ENCODE measurements around the gene OOSP3. TPM values are rescaled to one million over a fixed set of nuclear protein-coding genes. Genes with fewer than 3 reads are reported as not detected.
"Not testable (repeated sequence)": the region's sequence is repeated elsewhere in the genome, so short reads cannot be mapped to it uniquely, and the experiment has no call there.

The OOSP3 gene
- total RNA-seq, 1 experiment from 2014 or later: not detected

DNA sequence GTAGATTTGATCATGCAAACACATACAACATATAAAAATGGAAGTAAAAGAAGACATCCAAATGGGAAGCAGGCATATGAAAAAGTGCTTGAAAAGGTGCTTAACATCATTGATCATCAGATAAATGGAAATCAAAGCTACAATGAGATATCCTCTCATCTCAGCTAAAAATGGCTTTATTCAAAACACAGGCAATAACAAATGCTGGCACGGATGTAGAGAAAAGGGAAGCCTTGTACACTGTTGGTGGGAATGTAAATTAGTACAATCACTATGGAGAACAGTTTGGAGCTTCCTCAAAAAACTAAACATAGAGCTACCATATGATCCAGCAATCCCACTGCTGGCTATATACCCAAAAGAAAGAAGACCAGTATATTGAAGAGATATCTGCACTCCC lies 11.7 kb upstream of the OOSP3 start:
- in situ Hi-C loops (cut with HindIII; ENCODE audit: low pct_unique_long_range_greater_than_20kb, low sequenced_read_pairs): no loop called here
- no peak for DNase-seq (ENCODE audit: low read depth)

GRCh38 chr11:59867946-59868345 lies 10.6 kb upstream of the OOSP3 start:
- in situ Hi-C loops (cut with HindIII; ENCODE audit: low pct_unique_long_range_greater_than_20kb, low sequenced_read_pairs): no loop called here

DNA sequence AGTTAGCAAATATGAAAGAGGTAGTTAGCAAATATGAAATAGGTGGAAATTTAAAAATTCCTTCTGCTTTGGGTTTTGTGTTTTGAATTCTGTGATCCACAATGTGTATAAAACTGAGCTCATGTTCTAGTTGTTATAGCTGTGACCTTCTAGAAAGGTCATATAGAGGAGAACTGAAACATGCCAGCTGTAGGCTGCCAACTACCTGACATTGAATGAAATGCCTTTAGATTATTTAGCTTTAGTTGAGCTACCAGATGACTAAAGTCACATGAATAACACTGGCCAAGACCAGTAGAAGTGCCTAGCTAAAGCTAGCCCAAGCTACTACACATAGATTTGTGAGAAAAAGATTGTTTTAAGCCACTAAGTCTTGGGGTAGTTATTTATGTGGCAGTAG lies 6.5 kb upstream of the OOSP3 start:
- in situ Hi-C loops (cut with HindIII; ENCODE audit: low pct_unique_long_range_greater_than_20kb, low sequenced_read_pairs): no loop called here
- no peak for DNase-seq (ENCODE audit: low read depth)

More at GRCh38 chr11:59867946-59868345, 10.6 kb upstream of the OOSP3 start:
- no peak for DNase-seq (ENCODE audit: low read depth)

DNA sequence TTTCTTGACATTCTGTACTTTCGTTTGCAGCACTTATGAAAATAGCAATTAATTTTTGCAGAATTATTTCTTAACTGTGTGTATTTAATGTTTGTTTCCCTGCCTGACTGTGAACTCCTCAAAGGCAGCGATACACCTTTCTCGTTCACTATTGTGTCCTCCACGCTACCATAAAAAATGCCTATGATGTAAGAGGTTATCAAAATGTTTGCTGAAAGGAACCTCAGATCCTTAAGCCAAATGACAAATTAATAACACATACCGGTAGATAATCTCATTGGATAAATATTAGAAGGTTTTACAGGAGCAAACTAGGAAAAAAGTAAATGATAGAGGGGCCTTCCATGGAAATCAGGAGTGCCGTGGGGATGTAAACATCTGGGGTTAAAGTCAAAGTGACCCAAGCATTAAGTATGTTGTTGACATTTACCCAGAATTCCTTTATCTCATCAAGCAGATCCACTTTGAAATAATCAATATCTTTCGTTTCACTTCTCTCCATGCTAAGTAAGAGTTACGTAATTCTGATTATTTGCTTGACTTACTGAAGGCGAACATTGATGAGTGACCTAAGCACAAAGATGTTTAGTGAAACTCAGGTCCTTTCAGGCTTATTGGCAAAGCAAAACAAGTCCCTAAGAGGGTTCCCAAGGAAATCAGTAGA lies 2.6 kb upstream of the OOSP3 start:
- in situ Hi-C loops (cut with HindIII; ENCODE audit: low pct_unique_long_range_greater_than_20kb, low sequenced_read_pairs): no loop called here
- DNase-seq (ENCODE audit: low read depth): no peak

GRCh38 chr11:59877325-59877724 lies 1.3 kb upstream of the OOSP3 start:
- no peak for DNase-seq (ENCODE audit: low read depth)
- in situ Hi-C loops (cut with HindIII; ENCODE audit: low pct_unique_long_range_greater_than_20kb, low sequenced_read_pairs): no loop called here

GRCh38 chr11:59877784-59878183 lies 798 bp upstream of the OOSP3 start:
- no peak for DNase-seq (ENCODE audit: low read depth)
- in situ Hi-C loops (cut with HindIII; ENCODE audit: low pct_unique_long_range_greater_than_20kb, low sequenced_read_pairs): no loop called here

GRCh38 chr11:59879567-59879966 lies 985 bp downstream of the OOSP3 start:
- no peak for DNase-seq (ENCODE audit: low read depth)
- in situ Hi-C loops (cut with HindIII; ENCODE audit: low pct_unique_long_range_greater_than_20kb, low sequenced_read_pairs): no loop called here

DNA sequence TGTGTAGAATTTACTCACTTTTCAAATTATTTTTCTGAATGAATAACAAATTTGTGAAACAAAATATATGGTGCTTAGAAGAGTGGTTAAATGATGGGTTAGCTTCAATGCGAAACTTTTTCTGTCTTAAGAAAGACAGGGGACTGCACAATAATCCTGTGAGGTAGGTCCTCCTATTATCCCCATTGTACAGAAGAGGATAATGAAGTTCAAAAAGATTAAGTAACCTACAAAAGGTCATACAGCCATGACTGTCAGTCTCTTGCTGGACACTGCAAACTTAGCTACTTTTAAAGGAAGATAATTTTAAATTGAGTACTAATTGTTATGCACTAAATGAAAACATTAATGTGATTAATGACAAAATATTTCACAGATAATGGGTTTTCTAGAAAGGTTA lies 5.0 kb downstream of the OOSP3 start:
- in situ Hi-C loops (cut with HindIII; ENCODE audit: low pct_unique_long_range_greater_than_20kb, low sequenced_read_pairs): no loop called here
- DNase-seq (ENCODE audit: low read depth): no peak

GRCh38 chr11:59887156-59887555 lies 8.6 kb downstream of the OOSP3 start:
- in situ Hi-C loops (cut with HindIII; ENCODE audit: low pct_unique_long_range_greater_than_20kb, low sequenced_read_pairs); DNase-seq (ENCODE audit: low read depth): not testable (repeated sequence)

DNA sequence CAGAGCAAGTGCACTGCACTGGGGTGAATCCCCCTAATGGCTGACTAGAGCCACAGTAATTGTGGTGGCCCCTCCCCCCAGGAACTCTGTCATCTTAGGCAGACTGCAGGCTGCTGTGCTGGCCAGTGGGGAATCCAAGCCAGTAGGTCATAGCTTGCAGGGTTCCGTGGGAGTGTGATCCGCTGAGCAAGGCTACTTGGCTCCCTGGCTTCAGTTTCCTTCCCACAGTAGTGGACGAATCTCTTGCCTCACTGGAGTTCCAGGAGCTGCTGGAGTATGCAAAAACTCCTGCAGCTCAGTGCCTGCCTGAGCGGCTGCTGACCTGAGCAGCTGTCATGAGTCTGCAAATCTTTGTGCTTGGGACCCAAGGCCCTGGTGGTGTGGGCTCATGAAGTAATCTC lies 13.2 kb downstream of the OOSP3 start:
- no peak for DNase-seq (ENCODE audit: low read depth)
- in situ Hi-C loops (cut with HindIII; ENCODE audit: low pct_unique_long_range_greater_than_20kb, low sequenced_read_pairs): no loop called here

- DNase-seq (ENCODE audit: low read depth): no peak
- in situ Hi-C loops (cut with HindIII; ENCODE audit: low pct_unique_long_range_greater_than_20kb, low sequenced_read_pairs): no loop called here
These were observed 16.0 kb downstream of the OOSP3 start for GRCh38 chr11:59894616-59895015.

DNA sequence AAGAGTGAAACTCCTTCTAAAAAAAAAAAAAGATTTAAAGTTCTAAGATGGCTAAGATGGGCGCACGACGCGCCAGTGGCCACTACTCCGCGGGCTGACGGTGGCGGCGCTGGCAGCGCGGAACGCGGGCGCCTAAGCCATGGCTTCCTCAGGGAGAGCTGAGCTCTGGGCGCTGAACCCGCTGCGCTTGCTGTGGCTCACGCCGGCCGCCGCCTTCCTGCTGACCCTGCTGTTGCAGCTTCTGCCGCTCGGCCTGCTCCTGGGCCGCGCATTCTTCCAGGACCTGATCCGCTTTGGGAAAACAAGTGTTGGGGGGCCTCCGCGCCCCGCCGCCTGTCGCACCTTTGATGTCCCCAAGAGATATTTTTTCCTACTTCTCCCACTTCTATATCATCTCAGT lies 19.5 kb downstream of the OOSP3 start:
- DNase-seq (ENCODE audit: low read depth): no peak
- in situ Hi-C loops (cut with HindIII; ENCODE audit: low pct_unique_long_range_greater_than_20kb, low sequenced_read_pairs): no loop called here

DNA sequence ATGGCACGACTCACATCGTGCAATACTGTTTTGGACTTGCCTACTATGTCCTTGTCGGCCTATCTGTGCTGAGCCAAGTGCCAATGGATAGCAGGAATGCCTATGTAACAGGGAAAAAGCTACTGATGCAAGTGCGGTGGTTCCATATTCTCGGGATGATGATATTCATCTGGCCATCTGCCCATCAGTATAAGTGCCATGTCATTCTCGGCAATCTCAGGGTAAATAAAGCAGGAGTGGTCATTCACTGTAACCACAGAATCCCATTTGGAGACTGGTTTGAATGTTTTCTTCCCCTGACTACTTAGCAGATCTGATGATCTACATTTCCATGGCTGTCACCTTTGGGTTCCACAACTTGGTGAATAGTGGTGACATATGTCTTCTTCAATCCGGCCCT lies 20.1 kb downstream of the OOSP3 start:
- in situ Hi-C loops (cut with HindIII; ENCODE audit: low pct_unique_long_range_greater_than_20kb, low sequenced_read_pairs): no loop called here
- DNase-seq (ENCODE audit: low read depth): peak; percentile 42

DNA sequence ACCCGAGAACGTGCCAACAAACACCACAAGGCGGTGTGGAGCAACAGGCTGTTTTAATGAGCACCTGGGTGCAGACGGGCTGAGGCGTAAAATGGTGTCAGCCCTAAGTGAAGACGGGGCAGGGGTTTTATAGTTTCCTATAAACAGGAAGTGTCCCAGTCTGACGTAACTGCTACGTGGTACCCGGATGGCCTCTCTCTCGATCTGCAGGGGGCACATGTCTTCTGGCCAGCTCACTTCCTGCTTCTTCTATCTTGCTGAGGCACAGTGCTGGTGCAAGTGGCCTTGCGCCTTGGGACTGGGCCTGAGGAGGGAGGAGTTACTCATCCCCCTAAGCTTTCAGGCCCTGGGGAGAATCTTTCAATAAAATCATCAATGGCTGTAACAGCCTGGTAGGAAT lies 20.9 kb downstream of the OOSP3 start:
- in situ Hi-C loops (cut with HindIII; ENCODE audit: low pct_unique_long_range_greater_than_20kb, low sequenced_read_pairs): no loop called here
- no peak for DNase-seq (ENCODE audit: low read depth)

DNA sequence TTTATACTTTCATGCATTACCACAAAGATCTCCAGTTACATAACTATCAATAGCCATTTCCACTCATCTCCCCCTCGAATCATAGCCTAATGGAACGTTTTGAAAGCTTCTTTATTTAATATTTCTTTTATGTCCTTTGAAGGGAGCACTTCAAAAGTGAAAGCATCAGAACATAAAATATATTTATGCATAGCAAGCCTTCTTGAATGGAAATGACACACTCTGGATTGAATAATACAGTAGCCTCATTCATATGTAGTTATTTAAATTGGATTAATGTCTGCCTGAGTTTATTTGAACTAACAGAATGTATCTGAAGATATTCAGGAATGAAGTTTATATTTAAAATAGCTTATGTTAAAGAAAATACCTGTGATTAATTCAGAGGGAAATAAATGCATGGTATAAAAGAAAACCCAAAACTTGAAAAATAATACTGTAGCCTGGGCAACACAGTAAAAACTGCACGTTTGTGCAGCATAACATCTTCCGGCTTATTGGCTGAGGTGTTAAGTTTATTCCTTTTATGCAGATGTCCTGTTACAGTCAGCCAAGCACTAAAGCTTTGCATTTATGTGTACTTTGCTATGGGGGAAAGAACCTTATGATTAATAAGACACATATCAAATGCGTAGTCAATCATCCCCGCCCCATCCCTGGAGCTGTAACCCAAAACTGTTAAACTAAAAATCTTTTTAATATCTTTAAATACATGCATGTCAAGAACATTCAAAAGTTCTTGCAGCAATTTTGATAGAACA lies 22.0 kb downstream of the OOSP3 start:
- DNase-seq (ENCODE audit: low read depth): no peak
- in situ Hi-C loops (cut with HindIII; ENCODE audit: low pct_unique_long_range_greater_than_20kb, low sequenced_read_pairs): no loop called here

DNA sequence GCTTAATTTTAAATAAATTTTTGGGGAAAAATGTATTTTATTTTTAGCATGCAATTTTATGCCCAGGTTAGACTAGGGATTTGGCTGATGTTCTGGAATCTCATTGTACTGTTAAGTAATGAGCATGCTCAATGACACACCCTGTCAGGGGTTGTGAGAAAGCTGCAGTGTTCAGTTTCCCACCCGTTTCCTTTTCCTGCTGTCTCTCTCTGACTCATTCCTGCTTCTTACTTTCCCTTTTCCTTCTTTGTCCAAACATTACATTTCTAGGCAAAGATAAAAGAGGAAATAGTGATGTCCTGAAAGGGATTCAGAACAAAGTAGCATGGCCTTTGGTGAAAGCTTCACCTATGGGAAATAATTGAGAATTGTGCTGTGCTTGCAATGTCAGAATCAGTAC lies 22.7 kb downstream of the OOSP3 start:
- peak; percentile 15 for DNase-seq (ENCODE audit: low read depth)
- in situ Hi-C loops (cut with HindIII; ENCODE audit: low pct_unique_long_range_greater_than_20kb, low sequenced_read_pairs): no loop called here

GRCh38 chr11:59903569-59903968 lies 25.0 kb downstream of the OOSP3 start:
- in situ Hi-C loops (cut with HindIII; ENCODE audit: low pct_unique_long_range_greater_than_20kb, low sequenced_read_pairs); DNase-seq (ENCODE audit: low read depth): not testable (repeated sequence)

DNA sequence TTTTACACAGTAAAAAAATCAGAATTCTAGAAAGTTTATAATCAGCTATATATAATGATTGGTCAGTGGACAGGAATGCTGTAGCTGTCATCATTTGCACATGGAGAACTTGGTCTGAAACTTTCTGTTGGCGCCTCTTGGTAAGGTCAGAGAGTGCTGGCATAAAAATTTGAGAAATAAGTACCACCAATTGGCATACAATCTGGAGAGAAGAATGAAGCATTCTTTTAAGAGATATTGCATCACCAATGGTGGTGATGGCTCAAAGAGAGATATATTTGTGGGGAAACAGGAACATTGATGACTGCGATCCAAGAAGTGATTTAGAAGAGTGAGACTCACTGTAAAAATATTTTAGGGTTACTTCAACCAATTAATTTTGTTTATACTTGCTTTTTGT lies 39.9 kb downstream of the OOSP3 start:
- in situ Hi-C loops (cut with HindIII; ENCODE audit: low pct_unique_long_range_greater_than_20kb, low sequenced_read_pairs): no loop called here
- DNase-seq (ENCODE audit: low read depth): no peak

- in situ Hi-C loops (cut with HindIII; ENCODE audit: low pct_unique_long_range_greater_than_20kb, low sequenced_read_pairs): no loop called here
These were observed 40.5 kb downstream of the OOSP3 start for GRCh38 chr11:59918987-59919589.

More at GRCh38 chr11:59918987-59919589, 40.5 kb downstream of the OOSP3 start:
- peak; percentile 14 for DNase-seq (ENCODE audit: low read depth)

Measured in Caki2 (cell line).